K562 (cell line): ENCODE measurements around the gene CNTN4. TPM values are rescaled to one million over a fixed set of nuclear protein-coding genes. Genes with fewer than 3 reads are reported as not detected.

ENCODE experiments used
- ATAC-seq: fragments of 200-7000 bp; cut with Tn5 transposase; 3 replicates; pipeline ENCODE4 v1.9.1; 2020; ENCODE audit warnings: moderate library complexity
- BruUV-seq: library from RNA; stranded (reverse); fragments of 400-500 nt; replicated peaks from 2 replicates; lab custom pipeline; 2021; lab: Mats Ljungman, UMichigan
- CTCF ChIA-PET: fragments of 300-600 bp; formaldehyde crosslinking; extraction: SDS; loops from one replicate; lab custom pipeline; 2021; ENCODE audit warnings: low intra/inter-chr PET ratio; lab: Yijun Ruan, JAX
- POLR2A ChIA-PET: fragments of 300-600, 350-650 bp; sonication (Branson Sonifier 250); formaldehyde crosslinking; extraction: SDS; loops from one replicate; lab custom pipeline; 2021; ENCODE audit warnings: antibody characterized with exemption, inconsistent platforms; lab: Yijun Ruan, JAX
- DNase-seq, 4 experiments: peaks; one replicate each; pipeline versions ENCODE4 v3.0.0 to v3.0.0-alpha.2; 2011 to 2018; ENCODE audit warnings: low spot score in 3 of 4, mixed read lengths in 3 of 4; ENCODE audit errors: extremely low read depth in 1 of 4
- FAIRE-seq: peaks from 2 replicates; lab custom pipeline; 2011; peaks lifted over from hg19 to GRCh38; lab: Jason Lieb, UNC
- H2AFZ ChIP-seq: 2 replicates; pipeline ENCODE4 v1.6.0; 2011; ENCODE audit warnings: low read depth, low read length, control low read depth, inconsistent platforms
- H3K27ac ChIP-seq: fragments of 200-600 bp; 3 replicates; pipeline ENCODE4 v1.8.0; 2011; ENCODE audit warnings: low read depth, mild to moderate bottlenecking, control low read depth, inconsistent platforms, low read length, moderate library complexity, mixed read lengths; ENCODE audit errors: extremely low read depth
- H3K27me3 ChIP-seq, 2 experiments: fragments of 300-600 bp in 1 of 2; 2 replicates in 1 of 2; 3 replicates in 1 of 2; pipeline versions ENCODE4 v1.6.0 to v1.8.0; 2011; ENCODE audit warnings: inconsistent platforms in 2 of 2, low read length in 2 of 2, mild to moderate bottlenecking in 1 of 2, mixed read lengths in 1 of 2, moderate library complexity in 1 of 2; ENCODE audit not compliant: control insufficient read depth in 2 of 2, insufficient read depth in 2 of 2
- H3K36me3 ChIP-seq: fragments of 300-600 bp; 3 replicates; pipeline ENCODE4 v1.8.0; 2011; ENCODE audit warnings: mild to moderate bottlenecking, low read length, inconsistent platforms; ENCODE audit not compliant: control insufficient read depth, insufficient read depth
- H3K4me1 ChIP-seq, 2 experiments: fragments of 200-600 bp in 1 of 2; replicated peaks in 1 of 2; 2 replicates in 1 of 2; 3 replicates in 1 of 2; pipeline versions ENCODE4 v1.5.1 to v1.8.0; 2011; ENCODE audit warnings: inconsistent platforms in 2 of 2, low read length in 2 of 2, mild to moderate bottlenecking in 1 of 2, mixed read lengths in 1 of 2, moderate library complexity in 1 of 2; ENCODE audit not compliant: control insufficient read depth in 2 of 2, insufficient read depth in 2 of 2
- H3K4me2 ChIP-seq: 2 replicates; pipeline ENCODE4 v1.6.1; 2011; ENCODE audit warnings: low read length, control low read depth, inconsistent platforms, mixed read lengths; ENCODE audit not compliant: insufficient read depth
- H3K4me3 ChIP-seq: fragments of 200-600 bp; sonication (generic), shearing (Covaris generic); 2 replicates; pipeline ENCODE4 v1.5.1; 2016; ENCODE audit warnings: control low read depth, inconsistent platforms
- H3K79me2 ChIP-seq: fragments of 200-600 bp; 3 replicates; pipeline ENCODE4 v1.8.0; 2011; ENCODE audit warnings: low read length, inconsistent platforms; ENCODE audit not compliant: control insufficient read depth, insufficient read depth
- H3K9ac ChIP-seq, 2 experiments: 2 replicates each; pipeline versions ENCODE4 v1.6.0 to v1.6.1; 2011; ENCODE audit warnings: low read depth in 2 of 2, low read length in 2 of 2, control low read depth in 1 of 2, inconsistent platforms in 1 of 2, mild to moderate bottlenecking in 1 of 2, mixed read lengths in 1 of 2; ENCODE audit not compliant: insufficient read depth in 1 of 2
- H3K9me1 ChIP-seq: one replicate; pipeline ENCODE4 v1.6.0; 2011; ENCODE audit warnings: inconsistent platforms, mild to moderate bottlenecking, low read length, moderate library complexity; ENCODE audit not compliant: control insufficient read depth, insufficient read depth
- H3K9me3 ChIP-seq: replicated peaks from 2 replicates; pipeline ENCODE4 v1.5.1; 2011; ENCODE audit warnings: low read depth, low read length, inconsistent platforms; ENCODE audit not compliant: control insufficient read depth, insufficient read depth
- H4K20me1 ChIP-seq: replicated peaks from 2 replicates; pipeline ENCODE4 v1.6.1; 2011; ENCODE audit warnings: low read length, inconsistent platforms, mixed read lengths; ENCODE audit not compliant: control insufficient read depth, insufficient read depth
- ATF2 ChIP-seq: sonication (generic); formaldehyde crosslinking; IDR thresholded peaks from 2 replicates; pipeline ENCODE4 v1.8.1; 2022; ENCODE audit warnings: missing genetic modification reagents
- HMG20A ChIP-seq: fragments of 450-650 bp; formaldehyde crosslinking; conservative IDR thresholded peaks from 2 replicates; pipeline ENCODE4 v1.4.0; 2020; ENCODE audit warnings: mild to moderate bottlenecking, mixed read lengths
- REST ChIP-seq, 2 experiments: fragments of 450-650 bp; formaldehyde crosslinking in 1 of 2; IDR thresholded peaks; 2 replicates each; pipeline versions ENCODE4 v1.4.0 to v1.6.1; 2014 to 2020; ENCODE audit warnings: mild to moderate bottlenecking in 2 of 2, borderline replicate concordance in 1 of 2, low read depth in 1 of 2
- SPI1 ChIP-seq: IDR thresholded peaks from 2 replicates; pipeline ENCODE4 v1.6.1; 2011; ENCODE audit warnings: low read depth, low read length, control low read depth, borderline replicate concordance
- SRF ChIP-seq, 2 experiments: fragments of 250-450, 450-650 bp in 1 of 2; sonication (Bioruptor Pico) in 1 of 2; sonication (generic) in 1 of 2; formaldehyde crosslinking; IDR thresholded peaks; 2 replicates each; pipeline versions ENCODE4 v1.5.0 to v1.5.1; 2020 to 2022; ENCODE audit warnings: mild to moderate bottlenecking in 1 of 2, missing genetic modification reagents in 1 of 2
- TRIM25 ChIP-seq: fragments of 450-650 bp; IDR thresholded peaks from 2 replicates; pipeline ENCODE4 v1.7.0; 2016; ENCODE audit warnings: borderline replicate concordance
- ZNF79 ChIP-seq: fragments of 250-450 bp; sonication (Bioruptor Pico); IDR thresholded peaks from 2 replicates; pipeline ENCODE4 v1.4.0; 2020; ENCODE audit warnings: low read depth, mild to moderate bottlenecking, moderate library complexity
- WGBS: fragments of 100-300 bp; shearing (Covaris generic); methylation state at CpG from one replicate; pipeline ENCODE4 v1.1.6; 2016; ENCODE audit warnings: low coverage, mixed read lengths; ENCODE audit not compliant: insufficient coverage; ENCODE audit errors: missing lambda C conversion rate; 5-methylcytosine and 5-hydroxymethylcytosine counted together
- in situ Hi-C: fragments of 300-500 bp; cut with MboI; formaldehyde crosslinking; loops from 4 replicates; pipeline ENCODE4 v1.15.0; 2018; ENCODE audit warnings: inconsistent platforms, mixed read lengths
- intact Hi-C: fragments of 100-400 bp; cut with micrococcal nuclease; formaldehyde crosslinking; loops from 2 replicates; pipeline ENCODE4 v1.14.2; 2022
- polyA plus RNA-seq, 8 experiments: library from polyadenylated mRNA; depleted of rRNA in 4 of 8; stranded (reverse) in 5 of 8; unstranded in 3 of 8; fragments of >200 nt; fragmentation: Nextera tagmentation in 2 of 8; fragmentation: Illumina TruSeq in 1 of 8; extraction: Ambion mirVana in 2 of 8; extraction: Trizol in 1 of 8; gene quantifications; 2 replicates each; pipeline versions ENCODE4 v1.2.1 to v1.2.3, GENCODE V29; 2011 to 2014; ENCODE audit warnings: inconsistent platforms in 1 of 8, missing spikeins in 1 of 8
- total RNA-seq, 7 experiments: library from RNA; depleted of rRNA in 6 of 7; stranded (reverse); fragments of >200 nt in 6 of 7; fragmentation: Illumina TruSeq in 2 of 7; extraction: Trizol in 2 of 7; gene quantifications; 2 replicates each; pipeline versions ENCODE4 v1.2.1 to v1.2.3, GENCODE V29; 2011 to 2021; ENCODE audit warnings: low replicate concordance in 1 of 7
- TF ChIP-seq, protein P1 (sequence below): sonication (generic); formaldehyde crosslinking; IDR thresholded peaks from 2 replicates; pipeline ENCODE4 v1.9.0; 2022; ENCODE audit warnings: mild to moderate bottlenecking, missing genetic modification reagents
- TF ChIP-seq, protein P2 (sequence below): fragments of 250-450 bp; sonication (Bioruptor Pico); IDR thresholded peaks from 2 replicates; pipeline ENCODE4 v1.8.0; 2022; ENCODE audit warnings: moderate library complexity, mild to moderate bottlenecking, inconsistent platforms

The CNTN4 gene
- total and polyA plus RNA-seq, 9 of the 15 experiments (the other 6 are each of a cell fraction or from before 2014, with no cell fraction given) = not detected

DNA sequence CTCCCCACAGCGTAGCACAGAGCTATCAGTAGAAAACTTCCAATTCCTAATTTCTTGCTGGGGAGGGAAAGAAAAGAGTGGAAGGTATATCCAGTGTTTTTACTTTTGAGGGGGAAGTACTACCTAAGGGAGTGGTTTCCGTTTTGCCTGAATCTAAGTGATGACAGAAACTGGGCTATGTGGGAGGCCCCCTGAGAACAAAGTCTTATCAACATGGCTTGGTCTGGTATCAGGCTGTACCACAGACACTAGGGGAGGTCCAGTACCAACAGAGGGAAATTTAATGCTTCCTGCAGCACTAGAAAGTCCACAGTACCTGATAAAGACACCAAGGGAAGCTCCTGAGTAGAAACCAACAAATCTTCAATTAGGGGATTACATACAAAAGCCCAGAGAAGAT is 812.3 kb downstream of the CNTN4 start:
- no peak for DNase-seq
- in situ Hi-C loops = no loop called here

More for the DNA sequence above, 812.3 kb downstream of the CNTN4 start:
- H2AFZ ChIP-seq = no peak overlapping the region
- ChIA-PET POLR2A (no interaction called here), CTCF (no interaction called here)
- H3K9me3 ChIP-seq = no peaks in the 10 kb centered on the region
- H3K27ac ChIP-seq = no peak overlapping the region
- H3K9me1 ChIP-seq = no peaks in the 10 kb centered on the region
- H3K9ac ChIP-seq = no peak overlapping the region
- no peaks in the 10 kb centered on the region for H3K27me3 ChIP-seq
- TF ChIP-seq ATF2 (CRISPR knock-in tag) (no peak), HMG20A (CRISPR knock-in tag) (no peak), SRF (CRISPR knock-in tag; IDR thresholded peaks at IDR 0.05) (no peak), REST (IDR thresholded peaks at IDR 0.05; ENCODE audit: borderline replicate concordance) (no peak), REST (CRISPR knock-in tag; IDR thresholded peaks at IDR 0.05; ENCODE audit: low read depth) (no peak), ZNF79 (CRISPR knock-in tag) (no peak), TRIM25 (no peak), SPI1 (no peak)
- TF ChIP-seq, protein P1, sequence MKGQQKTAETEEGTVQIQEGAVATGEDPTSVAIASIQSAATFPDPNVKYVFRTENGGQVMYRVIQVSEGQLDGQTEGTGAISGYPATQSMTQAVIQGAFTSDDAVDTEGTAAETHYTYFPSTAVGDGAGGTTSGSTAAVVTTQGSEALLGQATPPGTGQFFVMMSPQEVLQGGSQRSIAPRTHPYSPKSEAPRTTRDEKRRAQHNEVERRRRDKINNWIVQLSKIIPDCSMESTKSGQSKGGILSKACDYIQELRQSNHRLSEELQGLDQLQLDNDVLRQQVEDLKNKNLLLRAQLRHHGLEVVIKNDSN (CRISPR knock-in tag) = no peak
- TF ChIP-seq, protein P2, sequence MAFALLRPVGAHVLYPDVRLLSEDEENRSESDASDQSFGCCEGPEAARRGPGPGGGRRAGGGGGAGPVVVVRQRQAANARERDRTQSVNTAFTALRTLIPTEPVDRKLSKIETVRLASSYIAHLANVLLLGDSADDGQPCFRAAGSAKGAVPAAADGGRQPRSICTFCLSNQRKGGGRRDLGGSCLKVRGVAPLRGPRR = no peak
- H3K79me2 ChIP-seq = no peaks in the 10 kb centered on the region
- no peaks in the 10 kb centered on the region for H3K36me3 ChIP-seq
- ATAC-seq (no peak), FAIRE-seq (no peak)
- no peaks in the 10 kb centered on the region for H3K4me1 ChIP-seq
- no peak overlapping the region for H3K4me3 ChIP-seq
- no peaks in the 10 kb centered on the region for H4K20me1 ChIP-seq
- H3K4me2 ChIP-seq = no peak overlapping the region
- WGBS = 5% methylated on average over 2 of the region's 2 CpGs
- intact Hi-C loops = no loop called here
- no TSS peak for BruUV-seq
